CD14-positive monocyte (primary cell): ENCODE measurements around the gene CHORDC1. TPM values are rescaled to one million over a fixed set of nuclear protein-coding genes. Genes with fewer than 3 reads are reported as not detected.

Experiments used
- DNase-seq, 3 donors: peaks; one replicate each; pipeline ENCODE4 v3.0.0-alpha.2; 2011 to 2022
- H2AFZ ChIP-seq: 2 replicates; pipeline ENCODE4 v1.6.0; 2012; ENCODE audit warnings: mild to moderate bottlenecking, low read depth, low read length, inconsistent platforms; ENCODE audit not compliant: insufficient read depth, poor library complexity, severe bottlenecking
- H3K27ac ChIP-seq, 2 donors: 1 replicate in 1 of 2; 2 replicates in 1 of 2; pipeline ENCODE4 v1.5.1; 2012 to 2013; ENCODE audit warnings: low read length in 2 of 2, control low read depth in 1 of 2, inconsistent platforms in 1 of 2, low read depth in 1 of 2, mild to moderate bottlenecking in 1 of 2
- H3K27me3 ChIP-seq, 2 donors: one replicate each; pipeline versions ENCODE4 v1.6.0 to v1.6.1; 2011 to 2013; ENCODE audit warnings: low read length in 2 of 2; ENCODE audit not compliant: control insufficient read depth in 2 of 2, insufficient read depth in 2 of 2
- H3K36me3 ChIP-seq, 2 donors: replicated peaks in 1 of 2; 1 replicate in 1 of 2; 2 replicates in 1 of 2; pipeline versions ENCODE4 v1.5.1 to v1.6.1; 2012 to 2013; ENCODE audit warnings: low read length in 2 of 2, control low read depth in 1 of 2, inconsistent platforms in 1 of 2, mild to moderate bottlenecking in 1 of 2; ENCODE audit not compliant: insufficient read depth in 2 of 2, control insufficient read depth in 1 of 2
- H3K4me1 ChIP-seq, 2 donors: 1 replicate in 1 of 2; 2 replicates in 1 of 2; pipeline versions ENCODE4 v1.5.1 to v1.6.1; 2012 to 2013; ENCODE audit warnings: low read length in 2 of 2, control low read depth in 1 of 2, inconsistent platforms in 1 of 2, mild to moderate bottlenecking in 1 of 2, moderate library complexity in 1 of 2; ENCODE audit not compliant: insufficient read depth in 2 of 2, control insufficient read depth in 1 of 2
- H3K4me2 ChIP-seq: replicated peaks from 2 replicates; pipeline ENCODE3; 2012; ENCODE audit warnings: low read length, moderate library complexity, mild to moderate bottlenecking; ENCODE audit not compliant: poor library complexity, severe bottlenecking; ENCODE audit errors: extremely low read depth
- H3K4me3 ChIP-seq, 3 experiments: fragments of 200-600 bp in 1 of 3; sonication (generic) in 1 of 3; replicated peaks in 1 of 3; 1 replicate in 2 of 3; 2 replicates in 1 of 3; pipeline ENCODE4 v1.5.1; 2011 to 2013; ENCODE audit warnings: low read length in 3 of 3, mild to moderate bottlenecking in 3 of 3, control low read depth in 2 of 3, low read depth in 2 of 3, inconsistent platforms in 1 of 3, moderate library complexity in 1 of 3
- H3K79me2 ChIP-seq: 2 replicates; pipeline ENCODE4 v1.6.0; 2012; ENCODE audit warnings: mild to moderate bottlenecking, control low read depth, inconsistent platforms, low read length, moderate library complexity; ENCODE audit not compliant: insufficient read depth
- H3K9ac ChIP-seq: 2 replicates; pipeline ENCODE4 v1.6.0; 2017; ENCODE audit warnings: low read length, mild to moderate bottlenecking; ENCODE audit not compliant: insufficient read depth, poor library complexity, severe bottlenecking
- H3K9me3 ChIP-seq, 2 donors: replicated peaks in 1 of 2; 1 replicate in 1 of 2; 2 replicates in 1 of 2; pipeline versions ENCODE4 v1.5.1 to v1.6.1; 2012 to 2013; ENCODE audit warnings: low read length in 2 of 2, control low read depth in 1 of 2; ENCODE audit not compliant: control insufficient read depth in 1 of 2, insufficient read depth in 1 of 2
- H4K20me1 ChIP-seq: 2 replicates; pipeline ENCODE4 v1.6.0; 2012; ENCODE audit warnings: mild to moderate bottlenecking, low read length, control low read depth, moderate library complexity; ENCODE audit not compliant: insufficient read depth
- H3K27ac Mint-ChIP-seq, 7 donors: one replicate each; pipeline ENCODE4 v1.8.0; 2020; ENCODE audit warnings: mild to moderate bottlenecking in 7 of 7, mixed read lengths in 7 of 7, moderate library complexity in 6 of 7, inconsistent platforms in 2 of 7
- H3K27me3 Mint-ChIP-seq, 3 donors: one replicate each; pipeline ENCODE4 v1.8.0; 2021 to 2022; ENCODE audit warnings: low read depth in 3 of 3, mild to moderate bottlenecking in 3 of 3, mixed read lengths in 3 of 3, moderate library complexity in 3 of 3, inconsistent platforms in 1 of 3
- H3K36me3 Mint-ChIP-seq, 2 donors: one replicate each; pipeline ENCODE4 v1.8.0; 2020; ENCODE audit warnings: mixed read lengths in 2 of 2, inconsistent platforms in 1 of 2, mild to moderate bottlenecking in 1 of 2
- H3K4me1 Mint-ChIP-seq: one replicate; pipeline ENCODE4 v1.8.0; 2020; ENCODE audit warnings: mild to moderate bottlenecking, mixed read lengths
- H3K4me3 Mint-ChIP-seq, 2 donors: one replicate each; pipeline ENCODE4 v1.8.0; 2020; ENCODE audit warnings: mild to moderate bottlenecking in 2 of 2, mixed read lengths in 2 of 2, moderate library complexity in 1 of 2
- H3K9me3 Mint-ChIP-seq, 7 donors: one replicate each; pipeline ENCODE4 v1.8.0; 2020 to 2022; ENCODE audit warnings: mixed read lengths in 7 of 7, mild to moderate bottlenecking in 6 of 7, moderate library complexity in 6 of 7, inconsistent platforms in 2 of 7
- WGBS: methylation state at CpG from one replicate; pipeline ENCODE4 v1.1.5; 2013; ENCODE audit warnings: missing lambda C conversion rate; ENCODE audit not compliant: insufficient coverage; 5-methylcytosine and 5-hydroxymethylcytosine counted together
- intact Hi-C, 2 donors: fragments of 100-400 bp; cut with micrococcal nuclease; formaldehyde crosslinking; loops; one replicate each; pipeline versions ENCODE4 v1.15.0 to v1.15.1; 2023
- polyA plus RNA-seq, 3 donors: library from polyadenylated mRNA; depleted of rRNA in 1 of 3; unstranded in 2 of 3; stranded (reverse) in 1 of 3; fragments of 300-500 nt in 2 of 3; fragments of >200 nt in 1 of 3; fragmentation: Illumina TruSeq in 2 of 3; gene quantifications; 1 replicate in 2 of 3; 2 replicates in 1 of 3; pipeline ENCODE4 v1.2.3, GENCODE V29; 2012 to 2021
- TF ChIP-seq, protein P1 (sequence below): fragments of 200-600 bp; IDR thresholded peaks from one replicate; pipeline ENCODE4 v1.8.0; 2022; ENCODE audit warnings: antibody characterized with exemption, mild to moderate bottlenecking

The CHORDC1 gene
- polyA plus RNA-seq, 3 donors = 4.2 to 15.4 (median 8.4) TPM

DNA sequence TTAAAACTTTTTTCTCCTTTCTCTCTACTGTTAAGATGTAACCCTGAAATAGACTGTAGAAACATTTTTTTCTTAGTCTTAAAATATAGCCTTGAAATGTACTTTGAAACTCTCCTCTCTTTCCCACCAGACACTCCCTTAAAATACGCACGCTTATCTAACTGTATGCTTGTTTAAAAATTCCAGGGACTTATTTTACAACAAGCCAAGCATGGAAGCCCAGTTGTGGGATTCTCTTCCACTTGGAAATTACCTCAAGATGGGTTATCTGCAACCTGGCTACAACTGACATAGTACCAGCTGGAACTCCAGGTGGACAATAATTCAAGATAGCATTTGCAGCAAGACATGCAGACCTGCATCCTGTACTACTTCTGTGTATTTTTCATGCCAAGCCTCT, 12.1 kb upstream of the CHORDC1 start:
- intact Hi-C loops = no loop called here
- H3K36me3 Mint-ChIP-seq = no peaks in the 10 kb centered on the region
- H3K4me3 Mint-ChIP-seq = no peak overlapping the region
- no peaks in the 10 kb centered on the region for H4K20me1 ChIP-seq
- H3K36me3 ChIP-seq = no peaks in the 10 kb centered on the region
- H3K4me1 ChIP-seq = no peaks in the 10 kb centered on the region
- no peak for DNase-seq
- H3K9ac ChIP-seq = no peak overlapping the region
- TF ChIP-seq, protein P1, sequence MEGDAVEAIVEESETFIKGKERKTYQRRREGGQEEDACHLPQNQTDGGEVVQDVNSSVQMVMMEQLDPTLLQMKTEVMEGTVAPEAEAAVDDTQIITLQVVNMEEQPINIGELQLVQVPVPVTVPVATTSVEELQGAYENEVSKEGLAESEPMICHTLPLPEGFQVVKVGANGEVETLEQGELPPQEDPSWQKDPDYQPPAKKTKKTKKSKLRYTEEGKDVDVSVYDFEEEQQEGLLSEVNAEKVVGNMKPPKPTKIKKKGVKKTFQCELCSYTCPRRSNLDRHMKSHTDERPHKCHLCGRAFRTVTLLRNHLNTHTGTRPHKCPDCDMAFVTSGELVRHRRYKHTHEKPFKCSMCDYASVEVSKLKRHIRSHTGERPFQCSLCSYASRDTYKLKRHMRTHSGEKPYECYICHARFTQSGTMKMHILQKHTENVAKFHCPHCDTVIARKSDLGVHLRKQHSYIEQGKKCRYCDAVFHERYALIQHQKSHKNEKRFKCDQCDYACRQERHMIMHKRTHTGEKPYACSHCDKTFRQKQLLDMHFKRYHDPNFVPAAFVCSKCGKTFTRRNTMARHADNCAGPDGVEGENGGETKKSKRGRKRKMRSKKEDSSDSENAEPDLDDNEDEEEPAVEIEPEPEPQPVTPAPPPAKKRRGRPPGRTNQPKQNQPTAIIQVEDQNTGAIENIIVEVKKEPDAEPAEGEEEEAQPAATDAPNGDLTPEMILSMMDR = no peak
- no peak overlapping the region for H3K4me2 ChIP-seq
- no peaks in the 10 kb centered on the region for H3K9me3 ChIP-seq
- no peak overlapping the region for H3K27ac Mint-ChIP-seq
- WGBS = 100% methylated on average over 2 of the region's 2 CpGs
- H3K79me2 ChIP-seq = no peaks in the 10 kb centered on the region
- H3K4me3 ChIP-seq = no peak overlapping the region
- peaks cover 2 to 3% (median 3%) of the 10 kb centered on the region in 3 donors for H3K27me3 Mint-ChIP-seq
- peaks cover 0 to 4% (median 0%) of the 10 kb centered on the region in 7 donors for H3K9me3 Mint-ChIP-seq
- no peak overlapping the region for H3K27ac ChIP-seq
- no peaks in the 10 kb centered on the region for H3K4me1 Mint-ChIP-seq
- no peaks in the 10 kb centered on the region for H3K27me3 ChIP-seq
- H2AFZ ChIP-seq = no peak overlapping the region

DNA sequence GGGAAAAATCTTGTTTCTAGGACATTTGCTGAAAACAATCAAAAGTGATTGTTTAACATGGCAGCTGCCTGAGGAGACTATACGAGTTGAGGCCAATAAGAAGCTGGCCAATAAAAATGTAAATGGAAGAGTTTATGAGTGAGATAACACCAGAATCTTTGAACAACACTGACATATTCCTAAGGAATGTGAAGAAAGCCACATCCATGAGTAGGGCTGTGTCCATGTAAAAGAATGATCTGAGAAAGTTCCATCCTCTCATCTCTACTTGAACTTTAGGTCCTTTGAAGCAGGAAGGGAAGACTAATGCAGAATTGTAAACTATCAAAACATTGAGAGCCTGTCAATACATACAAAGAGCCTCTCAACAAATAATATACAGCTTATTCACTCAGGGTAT, 6.9 kb upstream of the CHORDC1 start:
- no peak overlapping the region for H3K27ac Mint-ChIP-seq
- Histone ChIP-seq H4K20me1 (no peaks in the 10 kb centered on the region), H3K27me3 (no peaks in the 10 kb centered on the region), H3K27ac (no peak overlapping the region), H3K9ac (no peak overlapping the region), H3K4me2 (no peak overlapping the region), H3K4me3 (no peak overlapping the region), H3K36me3 (no peaks in the 10 kb centered on the region), H3K4me1 (no peaks in the 10 kb centered on the region), H3K79me2 (no peaks in the 10 kb centered on the region), H2AFZ (no peak overlapping the region), H3K9me3 (no peaks in the 10 kb centered on the region)
- H3K9me3 Mint-ChIP-seq = peaks cover 0 to 7% (median 0%) of the 10 kb centered on the region in 7 donors
- peaks cover 0 to 2% (median 0%) of the 10 kb centered on the region in 3 donors for H3K27me3 Mint-ChIP-seq
- intact Hi-C loops = no loop called here
- TF ChIP-seq, protein P1 = no peak
- no peak overlapping the region for H3K4me3 Mint-ChIP-seq
- no peak for DNase-seq
- H3K4me1 Mint-ChIP-seq = peaks cover 5% of the 10 kb centered on the region
- WGBS = no CpG with 5 or more reads among the region's 1 CpG
- no peaks in the 10 kb centered on the region for H3K36me3 Mint-ChIP-seq
